MCF 10A (cell line): ENCODE results near the gene SEL1L. TPM values are rescaled to one million over a fixed set of nuclear protein-coding genes. Genes with fewer than 3 reads are reported as not detected.
"Not testable (repeated sequence)": the region's sequence is repeated elsewhere in the genome, so short reads cannot be mapped to it uniquely, and the experiment has no call there.

Source experiments
- BruUV-seq: library from RNA; stranded (reverse); fragments of 400-500 nt; replicated peaks from 2 replicates; lab custom pipeline; 2021; lab: Mats Ljungman, UMichigan
- CTCF ChIA-PET: fragments of 300-600 bp; sonication (Branson Sonifier 250); formaldehyde crosslinking; extraction: SDS; loops from one replicate; lab custom pipeline; 2021; ENCODE audit warnings: antibody characterized with exemption, inconsistent platforms; lab: Yijun Ruan, JAX
- POLR2A ChIA-PET: fragments of 300-600, 350-650 bp; sonication (Branson Sonifier 250); formaldehyde crosslinking; extraction: SDS; loops from one replicate; lab custom pipeline; 2020; ENCODE audit warnings: antibody characterized with exemption, inconsistent platforms; lab: Yijun Ruan, JAX
- DNase-seq: peaks from one replicate; pipeline ENCODE4 v3.0.0-alpha.2; 2018; ENCODE audit not compliant: unreplicated experiment
- H3K27ac Mint-ChIP-seq: one replicate; pipeline ENCODE4 v1.8.0; 2022; ENCODE audit warnings: mild to moderate bottlenecking, low read depth, mixed read lengths; ENCODE audit not compliant: unreplicated experiment
- H3K27me3 Mint-ChIP-seq: one replicate; pipeline ENCODE4 v1.8.0; 2022; ENCODE audit warnings: mixed read lengths; ENCODE audit not compliant: insufficient read depth, unreplicated experiment
- H3K36me3 Mint-ChIP-seq: one replicate; pipeline ENCODE4 v1.8.0; 2022; ENCODE audit warnings: mild to moderate bottlenecking, moderate library complexity, mixed read lengths; ENCODE audit not compliant: insufficient read depth, unreplicated experiment
- H3K4me1 Mint-ChIP-seq: one replicate; pipeline ENCODE4 v1.8.0; 2022; ENCODE audit warnings: mixed read lengths; ENCODE audit not compliant: insufficient read depth, unreplicated experiment
- H3K4me3 Mint-ChIP-seq: one replicate; pipeline ENCODE4 v1.8.0; 2022; ENCODE audit warnings: mild to moderate bottlenecking, moderate library complexity, mixed read lengths; ENCODE audit not compliant: unreplicated experiment
- H3K9me3 Mint-ChIP-seq: one replicate; pipeline ENCODE4 v1.8.0; 2022; ENCODE audit warnings: mixed read lengths; ENCODE audit not compliant: unreplicated experiment
- intact Hi-C: fragments of 100-400 bp; cut with micrococcal nuclease; formaldehyde crosslinking; loops from 2 replicates; pipeline ENCODE4 v1.14.1; 2022
- total RNA-seq: library from RNA; stranded (reverse); gene quantifications from 2 replicates; pipeline ENCODE4 v1.2.3, GENCODE V29; 2022
- TF ChIP-seq, protein P1 (sequence below): fragments of 200-600 bp; IDR thresholded peaks from one replicate; pipeline ENCODE4 v1.8.0; 2022; ENCODE audit warnings: antibody characterized with exemption, mild to moderate bottlenecking; ENCODE audit not compliant: unreplicated experiment

The SEL1L gene
- total RNA-seq, 1 experiment from 2014 or later: 152 TPM

DNA sequence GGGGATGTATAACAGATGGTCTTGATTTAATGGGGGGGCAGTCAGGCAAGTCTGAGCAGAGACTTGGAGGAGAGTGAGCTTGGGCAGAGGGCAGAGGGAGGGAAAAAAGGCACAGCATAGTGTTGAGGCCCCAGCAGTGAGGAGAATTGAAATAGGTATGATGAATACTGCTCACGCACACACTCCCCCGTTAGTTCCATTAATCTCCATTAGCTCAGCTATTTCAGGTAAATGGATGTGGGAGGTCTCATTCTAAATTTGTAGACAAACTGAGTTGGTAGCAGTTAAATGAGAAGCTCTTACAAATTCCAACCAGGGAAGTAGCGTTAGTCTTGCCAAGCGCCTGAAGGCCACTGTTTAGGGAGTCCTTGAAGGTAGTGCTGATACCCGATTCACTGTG, 66.8 kb downstream of the SEL1L start:
- no peaks in the 10 kb centered on the region for H3K4me1 Mint-ChIP-seq
- H3K27ac Mint-ChIP-seq: no peak overlapping the region
- peaks cover 8% of the 10 kb centered on the region for H3K36me3 Mint-ChIP-seq
- no peaks in the 10 kb centered on the region for H3K9me3 Mint-ChIP-seq
- DNase-seq: no peak
- CTCF ChIA-PET: interaction anchor here (0.7 to 6.3 kb wide), 7 partner anchors 12 to 470 kb away, joined by 3 to 118 read pairs (median 4); no protein-coding TSS in a partner anchor
- intact Hi-C loops: loop anchor here (10.0 kb wide), 2 partner anchors 602 to 1412 kb away; no protein-coding TSS in a partner anchor
- TF ChIP-seq, protein P1, sequence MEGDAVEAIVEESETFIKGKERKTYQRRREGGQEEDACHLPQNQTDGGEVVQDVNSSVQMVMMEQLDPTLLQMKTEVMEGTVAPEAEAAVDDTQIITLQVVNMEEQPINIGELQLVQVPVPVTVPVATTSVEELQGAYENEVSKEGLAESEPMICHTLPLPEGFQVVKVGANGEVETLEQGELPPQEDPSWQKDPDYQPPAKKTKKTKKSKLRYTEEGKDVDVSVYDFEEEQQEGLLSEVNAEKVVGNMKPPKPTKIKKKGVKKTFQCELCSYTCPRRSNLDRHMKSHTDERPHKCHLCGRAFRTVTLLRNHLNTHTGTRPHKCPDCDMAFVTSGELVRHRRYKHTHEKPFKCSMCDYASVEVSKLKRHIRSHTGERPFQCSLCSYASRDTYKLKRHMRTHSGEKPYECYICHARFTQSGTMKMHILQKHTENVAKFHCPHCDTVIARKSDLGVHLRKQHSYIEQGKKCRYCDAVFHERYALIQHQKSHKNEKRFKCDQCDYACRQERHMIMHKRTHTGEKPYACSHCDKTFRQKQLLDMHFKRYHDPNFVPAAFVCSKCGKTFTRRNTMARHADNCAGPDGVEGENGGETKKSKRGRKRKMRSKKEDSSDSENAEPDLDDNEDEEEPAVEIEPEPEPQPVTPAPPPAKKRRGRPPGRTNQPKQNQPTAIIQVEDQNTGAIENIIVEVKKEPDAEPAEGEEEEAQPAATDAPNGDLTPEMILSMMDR: no peak
- no peak overlapping the region for H3K4me3 Mint-ChIP-seq
- BruUV-seq: no TSS peak
- POLR2A ChIA-PET: no interaction called here
- H3K27me3 Mint-ChIP-seq: no peaks in the 10 kb centered on the region

DNA sequence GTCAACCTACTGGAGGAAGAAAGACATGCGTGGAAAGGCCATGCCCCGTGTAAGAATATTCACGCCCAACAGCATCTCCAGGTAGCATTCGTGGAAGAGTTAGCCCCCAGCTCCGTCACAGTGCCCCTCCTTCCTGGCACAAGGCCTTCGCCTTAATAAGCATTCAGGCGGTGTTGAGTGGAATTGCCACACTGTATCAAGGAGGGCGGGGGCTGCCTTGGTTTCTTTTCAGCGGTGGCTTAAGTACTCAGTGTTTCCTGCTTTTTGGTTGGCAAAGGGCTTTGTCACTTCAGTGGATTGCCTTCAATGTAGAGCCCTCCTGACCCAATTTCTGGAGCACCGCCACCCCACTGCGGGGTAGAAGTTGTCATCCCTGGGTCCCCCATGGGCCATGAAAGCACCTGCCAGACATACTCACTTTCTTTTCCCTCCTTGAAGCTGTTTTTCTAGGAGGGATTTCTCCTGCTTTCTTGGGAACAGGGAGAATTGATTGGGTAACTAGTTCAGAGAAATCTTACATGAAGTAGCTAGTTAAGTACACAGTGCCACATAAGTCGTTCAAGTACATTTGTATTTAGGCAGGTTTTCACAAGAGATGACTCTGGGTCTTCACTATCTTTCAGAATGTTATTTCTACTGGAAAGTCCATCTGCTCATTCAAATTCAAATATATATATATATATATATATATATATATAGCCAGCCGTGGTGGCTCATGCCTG, 68.0 kb downstream of the SEL1L start:
- CTCF ChIA-PET: interaction anchor here (0.6 to 6.3 kb wide), 23 partner anchors 11 to 499 kb away, joined by 3 to 118 read pairs (median 4); no protein-coding TSS in a partner anchor
- H3K4me3 Mint-ChIP-seq: no peak overlapping the region
- intact Hi-C loops: loop anchor here (10.0 kb wide), 2 partner anchors 601 to 1411 kb away; no protein-coding TSS in a partner anchor
- DNase-seq: no peak
- H3K27ac Mint-ChIP-seq: no peak overlapping the region
- TF ChIP-seq, protein P1: no peak
- BruUV-seq: no TSS peak
- H3K4me1 Mint-ChIP-seq: no peaks in the 10 kb centered on the region
- no peaks in the 10 kb centered on the region for H3K27me3 Mint-ChIP-seq
- no peaks in the 10 kb centered on the region for H3K9me3 Mint-ChIP-seq
- peaks cover 8% of the 10 kb centered on the region for H3K36me3 Mint-ChIP-seq
- POLR2A ChIA-PET: interaction anchor here (0.6 to 1.3 kb wide), 3 partner anchors 12 to 523 kb away, joined by 3 to 4 read pairs (median 3); no protein-coding TSS in a partner anchor

DNA sequence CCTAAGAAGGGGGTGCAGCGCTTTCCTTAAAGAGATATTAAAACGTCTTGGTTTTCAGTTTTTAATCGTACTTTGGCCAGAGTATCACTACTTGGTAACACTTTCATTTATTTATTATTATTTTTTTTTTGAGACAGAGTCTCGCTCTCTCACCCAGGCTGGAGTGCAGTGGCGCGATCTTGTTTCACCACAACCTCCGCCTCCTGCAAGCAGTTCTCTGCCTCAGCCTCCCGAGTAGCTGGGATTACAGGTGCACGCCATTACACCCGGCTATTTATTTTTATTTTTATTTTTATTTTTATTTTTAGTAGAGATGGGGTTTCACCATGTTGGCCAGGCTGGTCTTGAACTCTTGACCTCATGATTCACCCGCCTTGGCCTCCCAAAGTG, 68.7 kb downstream of the SEL1L start:
- peak overlapping the region; percentile 40 for H3K4me3 Mint-ChIP-seq
- H3K9me3 Mint-ChIP-seq, H3K4me1 Mint-ChIP-seq, H3K36me3 Mint-ChIP-seq, H3K27me3 Mint-ChIP-seq, H3K27ac Mint-ChIP-seq, BruUV-seq, DNase-seq: not testable (repeated sequence)
- CTCF ChIA-PET: interaction anchor here (0.6 to 6.3 kb wide), 51 partner anchors 10 to 1246 kb away, joined by 3 to 118 read pairs (median 4); partner anchors contain the start of gene TSHR
- intact Hi-C loops: loop anchor here (10.0 kb wide), 2 partner anchors 600 to 1410 kb away; no protein-coding TSS in a partner anchor
- POLR2A ChIA-PET: interaction anchor here (0.6 to 2.0 kb wide), 5 partner anchors 141 to 522 kb away, joined by 3 to 10 read pairs (median 3); no protein-coding TSS in a partner anchor

DNA sequence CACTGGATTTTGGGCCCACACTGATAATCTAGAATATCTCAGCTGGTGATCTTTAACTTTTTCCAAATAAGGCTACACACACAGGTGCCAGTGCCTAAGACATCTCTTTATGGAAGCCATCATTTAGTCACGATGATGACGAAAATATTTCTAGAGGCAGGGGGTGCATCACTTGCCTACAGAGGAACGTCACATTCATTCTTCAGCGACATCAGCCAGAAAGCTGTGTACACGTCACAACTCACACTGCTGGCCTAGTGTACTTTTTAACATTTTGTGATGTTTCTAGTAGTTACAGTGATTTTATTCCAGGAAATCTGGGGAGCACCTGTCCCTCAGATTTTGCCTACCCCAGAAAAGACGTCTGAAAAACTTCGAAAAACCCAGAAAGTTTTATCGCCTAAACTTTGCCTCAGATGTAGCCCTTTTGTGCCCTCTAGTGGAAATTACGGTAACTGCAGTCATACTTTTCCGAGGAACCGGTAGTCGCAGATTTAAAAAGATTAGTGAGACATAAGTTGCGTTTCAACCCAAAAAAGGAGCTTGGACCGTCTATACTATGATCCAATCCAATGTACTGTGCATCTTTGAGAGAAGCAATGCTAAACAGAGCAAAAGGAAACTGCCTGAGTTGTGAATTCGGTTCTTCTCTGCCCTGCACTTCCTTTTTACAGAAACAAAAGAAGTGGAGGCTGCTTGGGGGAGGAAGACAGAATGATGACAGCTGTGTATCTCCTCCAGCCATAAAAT, 69.2 kb downstream of the SEL1L start:
- peak; percentile 75 for DNase-seq
- ChIA-PET CTCF (interaction anchor here (0.6 to 6.3 kb wide), 61 partner anchors 10 to 1247 kb away, joined by 3 to 118 read pairs (median 3); partner anchors contain the start of gene TSHR), POLR2A (interaction anchor here (0.5 to 2.0 kb wide), 6 partner anchors 140 to 588 kb away, joined by 3 to 10 read pairs (median 4); no protein-coding TSS in a partner anchor)
- no TSS peak for BruUV-seq
- H3K4me3 Mint-ChIP-seq: peak overlapping the region; percentile 40
- no peaks in the 10 kb centered on the region for H3K9me3 Mint-ChIP-seq
- intact Hi-C loops: loop anchor here (1.0 to 10.0 kb wide), 5 partner anchors 195 to 1410 kb away; no protein-coding TSS in a partner anchor
- TF ChIP-seq, protein P1: peak; percentile 67
- H3K36me3 Mint-ChIP-seq: no peaks in the 10 kb centered on the region
- H3K27ac Mint-ChIP-seq: no peak overlapping the region
- H3K27me3 Mint-ChIP-seq: no peaks in the 10 kb centered on the region
- no peaks in the 10 kb centered on the region for H3K4me1 Mint-ChIP-seq

DNA sequence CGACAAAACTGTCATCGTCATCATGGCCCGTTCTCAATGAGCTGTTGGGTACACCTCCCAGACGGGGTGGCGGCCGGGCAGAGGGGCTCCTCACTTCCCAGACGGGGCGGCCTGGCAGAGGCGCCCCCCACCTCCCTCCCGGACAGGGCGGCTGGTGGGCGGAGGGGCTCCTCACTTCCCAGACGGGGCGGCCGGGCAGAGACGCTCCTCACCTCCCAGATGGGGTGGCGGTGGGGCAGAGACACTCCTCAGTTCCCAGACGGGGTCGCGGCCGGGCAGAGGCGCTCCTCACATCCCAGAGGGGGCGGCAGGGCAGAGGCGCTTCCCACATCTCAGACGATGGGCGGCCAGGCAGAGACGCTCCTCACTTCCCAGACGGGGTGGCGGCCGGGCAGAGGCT, 71.3 kb downstream of the SEL1L start:
- H3K27me3 Mint-ChIP-seq, H3K27ac Mint-ChIP-seq, H3K36me3 Mint-ChIP-seq, POLR2A ChIA-PET, CTCF ChIA-PET, H3K4me3 Mint-ChIP-seq, BruUV-seq, DNase-seq, H3K9me3 Mint-ChIP-seq, H3K4me1 Mint-ChIP-seq: not testable (repeated sequence)
- intact Hi-C loops: loop anchor here (10.0 kb wide), 2 partner anchors 598 to 1408 kb away; no protein-coding TSS in a partner anchor
